Mesenchymal stem cell (in vitro differentiated cells and primary cell): ENCODE measurements around the gene ZFAND4.
"Not testable (repeated sequence)": the region's sequence is repeated elsewhere in the genome, so short reads cannot be mapped to it uniquely, and the experiment has no call there.

ENCODE experiments used
- DNase-seq: peaks from one replicate; pipeline ENCODE4 v3.0.0-alpha.2; 2013
- H2AFZ ChIP-seq: one replicate; pipeline ENCODE4 v1.6.1; 2013; ENCODE audit warnings: low read depth, mild to moderate bottlenecking, control low read depth, inconsistent platforms, low read length, moderate library complexity
- H2AK5ac ChIP-seq: 2 replicates; pipeline ENCODE4 v1.6.1; 2013; ENCODE audit warnings: low read length, moderate library complexity, mild to moderate bottlenecking, inconsistent platforms; ENCODE audit not compliant: severe bottlenecking
- H2BK120ac ChIP-seq: one replicate; pipeline ENCODE4 v1.6.1; 2013; ENCODE audit warnings: low read depth, mild to moderate bottlenecking, inconsistent platforms, low read length, moderate library complexity
- H2BK12ac ChIP-seq, 2 experiments: one replicate each; pipeline ENCODE4 v1.6.1; 2013; ENCODE audit warnings: inconsistent platforms in 2 of 2, low read length in 2 of 2, mild to moderate bottlenecking in 2 of 2, moderate library complexity in 2 of 2, control low read depth in 1 of 2
- H2BK15ac ChIP-seq: one replicate; pipeline ENCODE4 v1.6.1; 2013; ENCODE audit warnings: mild to moderate bottlenecking, low read depth, inconsistent platforms; ENCODE audit not compliant: poor library complexity, severe bottlenecking
- H2BK5ac ChIP-seq: 2 replicates; pipeline ENCODE4 v1.6.1; 2013; ENCODE audit warnings: low read depth, mild to moderate bottlenecking, low read length, control low read depth, inconsistent platforms; ENCODE audit not compliant: poor library complexity, severe bottlenecking
- H3K14ac ChIP-seq, 2 experiments: one replicate each; pipeline ENCODE4 v1.6.1; 2013; ENCODE audit warnings: inconsistent platforms in 2 of 2, low read length in 2 of 2, control low read depth in 1 of 2, mild to moderate bottlenecking in 1 of 2, moderate library complexity in 1 of 2
- H3K18ac ChIP-seq, 2 experiments: one replicate each; pipeline ENCODE4 v1.6.1; 2013; ENCODE audit warnings: inconsistent platforms in 2 of 2, low read length in 2 of 2, control low read depth in 1 of 2, low read depth in 1 of 2, mild to moderate bottlenecking in 1 of 2
- H3K23ac ChIP-seq, 2 experiments: one replicate each; pipeline ENCODE4 v1.6.1; 2013; ENCODE audit warnings: inconsistent platforms in 2 of 2, low read length in 2 of 2, mild to moderate bottlenecking in 2 of 2, moderate library complexity in 2 of 2, control low read depth in 1 of 2
- H3K27ac ChIP-seq: 2 replicates; pipeline ENCODE4 v1.5.1; 2013; ENCODE audit warnings: mild to moderate bottlenecking, moderate library complexity, low read length, control low read depth, inconsistent platforms; ENCODE audit not compliant: poor library complexity, severe bottlenecking
- H3K27me3 ChIP-seq, 2 experiments: 2 replicates each; pipeline versions ENCODE4 v1.6.1 to v1.7.0; 2013; ENCODE audit warnings: low read length in 2 of 2, mild to moderate bottlenecking in 2 of 2, moderate library complexity in 2 of 2, control low read depth in 1 of 2, inconsistent platforms in 1 of 2; ENCODE audit not compliant: control insufficient read depth in 1 of 2, insufficient read depth in 1 of 2
- H3K36me3 ChIP-seq, 2 experiments: 2 replicates each; pipeline versions ENCODE4 v1.6.1 to v1.7.0; 2013; ENCODE audit warnings: low read length in 2 of 2, control low read depth in 1 of 2, inconsistent platforms in 1 of 2, low read depth in 1 of 2, mild to moderate bottlenecking in 1 of 2; ENCODE audit not compliant: insufficient read depth in 2 of 2, control insufficient read depth in 1 of 2
- H3K4ac ChIP-seq, 2 experiments: one replicate each; pipeline ENCODE4 v1.6.1; 2013; ENCODE audit warnings: inconsistent platforms in 2 of 2, low read length in 2 of 2, mild to moderate bottlenecking in 2 of 2, moderate library complexity in 2 of 2, control low read depth in 1 of 2, low read depth in 1 of 2
- H3K4me1 ChIP-seq: 2 replicates; pipeline ENCODE4 v1.6.1; 2013; ENCODE audit warnings: low read depth, low read length, control low read depth; ENCODE audit not compliant: control insufficient read depth, insufficient read depth
- H3K4me2 ChIP-seq: 2 replicates; pipeline ENCODE4 v1.6.1; 2013; ENCODE audit warnings: low read length, mild to moderate bottlenecking, inconsistent platforms; ENCODE audit not compliant: poor library complexity, severe bottlenecking
- H3K4me3 ChIP-seq, 2 experiments: 2 replicates each; pipeline versions ENCODE4 v1.5.1 to v1.7.0; 2013; ENCODE audit warnings: low read length in 2 of 2, mild to moderate bottlenecking in 2 of 2, control low read depth in 1 of 2, low read depth in 1 of 2; ENCODE audit not compliant: insufficient read depth in 1 of 2
- H3K79me1 ChIP-seq: replicated peaks from 2 replicates; pipeline ENCODE4 v1.6.1; 2013; ENCODE audit warnings: mild to moderate bottlenecking, control low read depth, low read length, inconsistent platforms; ENCODE audit not compliant: poor library complexity, severe bottlenecking
- H3K9ac ChIP-seq: 2 replicates; pipeline ENCODE4 v1.7.0; 2013; ENCODE audit warnings: mild to moderate bottlenecking, low read length, moderate library complexity
- H3K9me3 ChIP-seq: 2 replicates; pipeline ENCODE4 v1.7.0; 2013; ENCODE audit warnings: mild to moderate bottlenecking, low read length; ENCODE audit not compliant: control insufficient read depth
- H4K8ac ChIP-seq: one replicate; pipeline ENCODE4 v1.6.1; 2013; ENCODE audit warnings: inconsistent platforms, mild to moderate bottlenecking, low read length, moderate library complexity
- H4K91ac ChIP-seq: one replicate; pipeline ENCODE4 v1.6.1; 2013; ENCODE audit warnings: mild to moderate bottlenecking, low read length, inconsistent platforms
- WGBS: methylation state at CpG from one replicate; pipeline ENCODE4 v1.1.7; 2013; ENCODE audit warnings: mixed read lengths; 5-methylcytosine and 5-hydroxymethylcytosine counted together

Gene ZFAND4

GRCh38 chr10:45657033-45657926 is 15.3 kb downstream of the ZFAND4 start:
- 100% methylated on average over 4 of the region's 6 CpGs for WGBS
- H3K4me2 ChIP-seq = no peak overlapping the region
- no peak overlapping the region for H3K4me3 ChIP-seq

GRCh38 chr10:45655219-45655618 is 17.4 kb downstream of the ZFAND4 start:
- H4K8ac ChIP-seq = no peak overlapping the region

More at GRCh38 chr10:45657033-45657926, 15.3 kb downstream of the ZFAND4 start:
- Histone ChIP-seq H2BK5ac (no peak overlapping the region), H3K9me3 (no peaks in the 10 kb centered on the region), H3K27me3 (no peaks in the 10 kb centered on the region), H2AFZ (no peak overlapping the region), H2AK5ac (no peak overlapping the region), H2BK12ac (no peak overlapping the region), H3K4me1 (peaks cover 1% of the 10 kb centered on the region), H4K91ac (no peak overlapping the region), H4K8ac (no peak overlapping the region), H3K14ac (no peak overlapping the region), H3K79me1 (peaks cover 20% of the 10 kb centered on the region), H3K18ac (no peak overlapping the region), H3K4ac (no peak overlapping the region), H3K9ac (no peak overlapping the region), H3K23ac (no peak overlapping the region), H3K36me3 (no peaks in the 10 kb centered on the region), H3K27ac (no peak overlapping the region), H2BK15ac (no peak overlapping the region), H2BK120ac (no peak overlapping the region)
- DNase-seq = no peak

GRCh38 chr10:45654753-45655141 is 17.8 kb downstream of the ZFAND4 start:
- not testable (repeated sequence) for H3K23ac ChIP-seq, H3K4me3 ChIP-seq, H2BK15ac ChIP-seq, H2BK120ac ChIP-seq, H3K27me3 ChIP-seq, H3K27ac ChIP-seq, DNase-seq, H3K18ac ChIP-seq, H3K36me3 ChIP-seq, H3K14ac ChIP-seq, H4K91ac ChIP-seq, H3K4me2 ChIP-seq, H2AFZ ChIP-seq, H2BK5ac ChIP-seq, H3K9me3 ChIP-seq, H3K4ac ChIP-seq, H4K8ac ChIP-seq, H2BK12ac ChIP-seq, H3K4me1 ChIP-seq, H2AK5ac ChIP-seq
- Histone ChIP-seq H3K9ac (peak overlapping the region; percentile 42), H3K79me1 (peaks cover 14% of the 10 kb centered on the region)
- WGBS = 98% methylated on average over 2 of the region's 2 CpGs

More at GRCh38 chr10:45655219-45655618, 17.4 kb downstream of the ZFAND4 start:
- Histone ChIP-seq H3K4me3 (no peak overlapping the region), H2AFZ (no peak overlapping the region), H2BK15ac (no peak overlapping the region), H4K91ac (no peak overlapping the region), H2BK120ac (no peak overlapping the region), H3K36me3 (peaks cover 0 to 4% of the 10 kb centered on the region in 2 experiments), H3K18ac (no peak overlapping the region), H3K79me1 (peaks cover 15% of the 10 kb centered on the region), H3K27ac (no peak overlapping the region), H3K9me3 (no peaks in the 10 kb centered on the region), H3K4me2 (no peak overlapping the region), H2BK12ac (no peak overlapping the region), H2AK5ac (no peak overlapping the region), H2BK5ac (no peak overlapping the region), H3K14ac (no peak overlapping the region), H3K9ac (peak overlapping the region; percentile 42), H3K4ac (no peak overlapping the region), H3K4me1 (no peaks in the 10 kb centered on the region), H3K23ac (no peak overlapping the region), H3K27me3 (no peaks in the 10 kb centered on the region)
- DNase-seq = no peak

- Histone ChIP-seq H4K91ac (no peak overlapping the region), H3K4ac (no peak overlapping the region), H4K8ac (no peak overlapping the region), H2BK15ac (no peak overlapping the region), H3K36me3 (peaks cover 0 to 4% of the 10 kb centered on the region in 2 experiments), H3K23ac (no peak overlapping the region), H3K9me3 (no peaks in the 10 kb centered on the region), H3K79me1 (peaks cover 12% of the 10 kb centered on the region), H2BK12ac (no peak overlapping the region), H3K4me3 (no peak overlapping the region), H3K9ac (no peak overlapping the region), H2BK5ac (no peak overlapping the region), H3K4me2 (no peak overlapping the region), H3K4me1 (peaks cover 2% of the 10 kb centered on the region), H2AK5ac (no peak overlapping the region), H3K18ac (no peak overlapping the region), H2AFZ (no peak overlapping the region), H3K27ac (no peak overlapping the region), H3K27me3 (no peaks in the 10 kb centered on the region), H3K14ac (no peak overlapping the region), H2BK120ac (no peak overlapping the region)
- WGBS = 73% methylated on average over 2 of the region's 2 CpGs
- DNase-seq = no peak
Measured at GRCh38 chr10:45653454-45653853, 19.1 kb downstream of the ZFAND4 start.
